Central memory CD8-positive, alpha-beta T cell (primary cell): ENCODE data around the gene GALNT3.

Experiments
- ATAC-seq: fragments of 150-1000 bp; cut with Tn5 transposase; replicated peaks from 2 replicates; pipeline ENCODE4 v1.10.0; 2022; ENCODE audit warnings: mild to moderate bottlenecking, moderate FRiP score, moderate number of reproducible peaks; ENCODE audit not compliant: poor library complexity, severe bottlenecking; ENCODE audit errors: extremely low read depth
- DNase-seq, 2 donors: peaks; one replicate each; pipeline ENCODE4 v3.0.0; 2021; ENCODE audit warnings: low spot score in 2 of 2
- H3K27ac Mint-ChIP-seq: one replicate; pipeline ENCODE4 v1.8.0; 2022; ENCODE audit warnings: low read depth, mild to moderate bottlenecking, moderate library complexity, mixed read lengths
- H3K27me3 Mint-ChIP-seq: one replicate; pipeline ENCODE4 v1.8.0; 2022; ENCODE audit warnings: mixed read lengths
- H3K36me3 Mint-ChIP-seq: one replicate; pipeline ENCODE4 v1.8.0; 2022; ENCODE audit warnings: mild to moderate bottlenecking, moderate library complexity, mixed read lengths; ENCODE audit not compliant: insufficient read depth
- H3K4me1 Mint-ChIP-seq: one replicate; pipeline ENCODE4 v1.8.0; 2022; ENCODE audit warnings: mixed read lengths
- H3K4me3 Mint-ChIP-seq: one replicate; pipeline ENCODE4 v1.8.0; 2022; ENCODE audit warnings: mild to moderate bottlenecking, moderate library complexity, mixed read lengths
- H3K9me3 Mint-ChIP-seq: one replicate; pipeline ENCODE4 v1.8.0; 2022; ENCODE audit warnings: mixed read lengths

The GALNT3 gene

DNA sequence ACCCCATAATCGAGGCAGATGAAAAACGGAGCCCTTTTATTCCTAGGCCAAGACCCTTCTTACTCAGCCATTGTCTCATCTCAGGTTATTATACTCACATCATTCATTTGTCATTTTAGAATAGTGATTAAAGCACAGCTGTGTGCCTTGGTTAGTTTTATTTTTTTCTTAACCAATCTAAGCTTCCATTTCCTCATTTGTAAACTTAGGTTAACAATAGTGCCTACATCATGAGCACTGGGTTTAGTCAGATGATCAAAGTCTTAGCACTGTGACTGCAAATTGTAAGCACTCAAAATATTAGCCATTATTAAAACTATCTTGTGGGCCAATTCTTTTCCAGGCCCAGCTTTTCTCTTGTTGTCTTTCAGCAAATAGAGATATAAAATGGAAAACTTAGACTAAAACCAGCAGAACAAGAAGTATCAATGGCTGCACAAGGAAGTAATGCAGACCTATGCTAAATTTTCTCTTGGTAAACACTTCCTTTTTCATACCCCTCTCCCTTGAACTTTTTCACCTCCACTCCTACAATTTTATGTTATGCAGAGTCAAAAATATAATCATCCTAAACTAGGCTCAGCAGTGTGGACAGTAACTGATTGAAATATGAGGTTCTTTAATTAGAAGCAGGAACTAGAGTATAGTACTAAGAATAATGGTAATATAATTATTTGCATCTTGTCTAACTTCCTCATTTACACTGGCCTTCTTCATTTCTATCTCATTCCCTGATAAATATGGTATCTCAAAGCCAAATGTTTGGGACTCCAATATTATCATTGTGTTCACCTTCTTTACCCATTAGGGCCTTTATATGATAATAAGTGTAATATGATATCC is 21.5 kb upstream of the GALNT3 start:
- H3K4me3 Mint-ChIP-seq: no peak overlapping the region
- no peak for DNase-seq
- no peaks in the 10 kb centered on the region for H3K27me3 Mint-ChIP-seq
- ATAC-seq: no peak
- no peak overlapping the region for H3K27ac Mint-ChIP-seq
- H3K9me3 Mint-ChIP-seq: no peaks in the 10 kb centered on the region
- H3K4me1 Mint-ChIP-seq: no peaks in the 10 kb centered on the region
- no peaks in the 10 kb centered on the region for H3K36me3 Mint-ChIP-seq

DNA sequence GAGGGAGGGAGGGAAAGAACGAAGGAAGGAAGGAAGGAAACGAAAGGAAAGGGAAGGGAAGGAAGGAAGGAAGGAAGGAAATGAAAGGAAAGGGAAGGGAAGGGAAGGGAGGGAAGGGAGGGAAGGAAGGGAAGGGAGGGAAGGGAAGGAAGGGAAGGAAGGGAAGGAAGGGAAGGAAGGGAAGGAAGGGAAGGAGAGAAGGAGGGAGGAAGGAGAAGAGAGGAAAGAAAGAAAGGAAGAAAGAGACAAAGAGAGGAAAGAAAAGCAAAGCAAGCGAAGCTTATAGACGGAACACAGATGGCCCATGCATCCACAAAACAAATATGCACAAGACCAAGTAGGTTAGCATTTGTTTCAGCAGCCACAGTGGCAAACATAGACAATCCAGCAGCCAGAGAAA is 20.4 kb upstream of the GALNT3 start:
- Mint-ChIP-seq H3K36me3 (no peaks in the 10 kb centered on the region), H3K4me1 (no peaks in the 10 kb centered on the region), H3K27me3 (no peaks in the 10 kb centered on the region), H3K9me3 (no peaks in the 10 kb centered on the region), H3K4me3 (no peak overlapping the region), H3K27ac (no peak overlapping the region)
- DNase-seq (no peak), ATAC-seq (no peak)

DNA sequence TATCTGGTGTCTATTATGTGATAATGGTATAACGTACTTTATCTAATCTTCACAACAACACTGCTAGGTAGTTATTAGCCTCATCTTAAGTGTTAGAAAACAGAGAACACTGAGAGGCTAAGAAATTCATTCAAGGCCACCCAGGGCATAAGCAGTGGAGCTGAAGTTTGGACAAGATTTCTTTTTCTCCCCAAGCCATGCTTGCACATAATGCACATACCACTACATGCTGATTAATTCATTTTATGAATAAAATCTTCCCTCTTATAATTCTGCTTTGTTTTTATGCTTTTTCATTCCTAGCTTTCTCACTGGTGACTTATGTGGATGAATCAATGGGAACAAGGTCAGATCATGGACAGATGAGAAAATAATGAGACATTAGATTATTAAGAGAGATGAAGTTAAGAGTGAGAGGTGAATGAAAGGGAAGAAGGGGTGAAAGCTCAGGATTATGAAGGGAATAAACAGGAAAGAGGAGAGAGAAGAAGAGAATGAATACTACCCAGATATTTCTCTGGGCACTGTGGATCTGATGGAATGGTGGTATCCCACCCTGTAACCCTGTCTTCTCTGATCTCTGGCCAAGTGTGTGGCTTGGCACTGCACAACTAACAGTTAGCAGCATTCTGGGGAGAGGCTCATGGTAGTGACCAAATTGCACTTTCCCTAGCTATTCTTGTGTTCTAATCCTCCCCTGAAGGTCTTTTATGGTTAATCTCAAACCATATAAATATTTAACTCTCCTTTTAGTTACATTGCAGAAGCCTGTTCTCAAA is 17.7 kb upstream of the GALNT3 start:
- Mint-ChIP-seq H3K27ac (no peak overlapping the region), H3K36me3 (no peaks in the 10 kb centered on the region), H3K27me3 (no peaks in the 10 kb centered on the region), H3K4me3 (no peak overlapping the region), H3K4me1 (no peaks in the 10 kb centered on the region), H3K9me3 (no peaks in the 10 kb centered on the region)
- DNase-seq: no peak
- ATAC-seq: no peak

DNA sequence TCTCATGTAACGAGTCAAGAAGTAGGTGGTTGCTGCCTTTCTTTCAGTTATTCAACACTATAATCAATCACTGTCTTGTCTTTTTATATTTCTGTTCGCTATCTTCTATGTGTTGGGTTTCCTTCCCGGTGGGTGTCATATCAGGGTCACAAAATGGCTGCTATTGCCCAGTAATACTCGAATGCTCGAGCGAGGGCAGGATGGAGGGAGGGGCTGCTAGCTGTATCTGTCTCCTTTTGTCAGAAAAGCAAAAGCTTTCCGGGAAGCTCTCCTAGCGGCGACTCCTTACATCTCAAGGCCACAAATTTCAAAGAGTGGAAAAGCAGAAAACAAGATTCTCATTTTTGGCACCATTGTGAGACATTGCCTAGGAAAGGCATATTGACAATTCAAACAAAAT is 16.4 kb upstream of the GALNT3 start:
- Mint-ChIP-seq H3K9me3 (no peaks in the 10 kb centered on the region), H3K27me3 (no peaks in the 10 kb centered on the region), H3K36me3 (no peaks in the 10 kb centered on the region), H3K4me3 (no peak overlapping the region), H3K4me1 (no peaks in the 10 kb centered on the region), H3K27ac (no peak overlapping the region)
- DNase-seq (no peak), ATAC-seq (no peak)

GRCh38 chr2:165804719-165805118 is 10.7 kb upstream of the GALNT3 start:
- H3K27me3 Mint-ChIP-seq: no peaks in the 10 kb centered on the region
- no peak overlapping the region for H3K4me3 Mint-ChIP-seq
- H3K4me1 Mint-ChIP-seq: no peaks in the 10 kb centered on the region
- ATAC-seq (no peak), DNase-seq (no peak)
- H3K36me3 Mint-ChIP-seq: peaks cover 3% of the 10 kb centered on the region
- no peaks in the 10 kb centered on the region for H3K9me3 Mint-ChIP-seq
- no peak overlapping the region for H3K27ac Mint-ChIP-seq

GRCh38 chr2:165803123-165803760 is 9.2 kb upstream of the GALNT3 start:
- no peak for ATAC-seq
- H3K4me3 Mint-ChIP-seq: no peak overlapping the region
- no peaks in the 10 kb centered on the region for H3K27me3 Mint-ChIP-seq
- no peaks in the 10 kb centered on the region for H3K4me1 Mint-ChIP-seq
- H3K36me3 Mint-ChIP-seq: peaks cover 3% of the 10 kb centered on the region
- DNase-seq: no peak
- H3K9me3 Mint-ChIP-seq: no peaks in the 10 kb centered on the region
- no peak overlapping the region for H3K27ac Mint-ChIP-seq

DNA sequence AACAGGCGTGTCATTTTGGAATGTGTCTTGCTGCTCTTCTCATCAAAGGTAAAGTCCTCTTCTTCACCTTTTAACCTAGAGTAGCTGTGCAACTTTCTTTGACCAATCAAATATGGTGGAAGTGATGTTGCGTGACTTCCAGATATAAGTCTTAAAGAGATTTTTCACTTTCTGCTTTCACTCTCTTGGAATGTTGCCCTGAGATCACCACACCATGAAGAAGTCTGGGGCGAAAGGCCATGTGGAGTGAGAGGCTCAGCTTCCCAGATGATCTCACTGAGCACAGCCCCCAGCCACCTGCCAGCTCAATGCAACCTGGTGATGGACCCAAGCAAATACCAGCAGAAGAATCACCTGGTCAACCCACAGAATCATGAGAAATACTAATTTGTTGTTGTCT is 7.1 kb upstream of the GALNT3 start:
- H3K4me3 Mint-ChIP-seq: no peak overlapping the region
- peaks cover 9% of the 10 kb centered on the region for H3K4me1 Mint-ChIP-seq
- H3K27ac Mint-ChIP-seq: no peak overlapping the region

GRCh38 chr2:165796819-165797530 is 2.9 kb upstream of the GALNT3 start:
- H3K9me3 Mint-ChIP-seq: no peaks in the 10 kb centered on the region
- H3K4me1 Mint-ChIP-seq: peaks cover 38% of the 10 kb centered on the region
- peaks cover 11% of the 10 kb centered on the region for H3K36me3 Mint-ChIP-seq
- no peak for ATAC-seq
- no peak for DNase-seq
- H3K4me3 Mint-ChIP-seq: no peak overlapping the region
- peak overlapping the region; percentile 94 for H3K27ac Mint-ChIP-seq
- no peaks in the 10 kb centered on the region for H3K27me3 Mint-ChIP-seq

More for the DNA sequence above, 7.1 kb upstream of the GALNT3 start:
- no peak for ATAC-seq
- Mint-ChIP-seq H3K36me3 (peaks cover 9% of the 10 kb centered on the region), H3K27me3 (no peaks in the 10 kb centered on the region), H3K9me3 (no peaks in the 10 kb centered on the region)
- DNase-seq: no peak

DNA sequence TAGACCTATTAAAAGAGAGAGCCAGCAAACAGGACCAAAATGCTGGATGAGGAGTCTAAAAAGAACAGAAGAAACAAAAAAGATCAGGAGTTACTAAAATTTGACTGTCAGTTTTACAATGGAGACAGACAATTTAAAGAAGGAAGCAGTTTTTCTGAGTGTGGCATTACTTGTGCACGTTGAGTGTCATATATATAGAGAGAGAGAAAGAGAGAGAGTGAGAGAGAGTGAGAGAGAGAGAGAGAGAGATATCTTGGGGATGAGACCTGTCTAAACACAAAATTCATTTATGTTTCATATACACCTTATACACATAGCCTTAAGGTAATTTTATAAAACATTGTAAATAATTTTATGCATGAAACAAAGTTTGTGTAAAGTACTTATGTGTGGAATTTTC is 2.1 kb upstream of the GALNT3 start:
- peak overlapping the region; percentile 82 for H3K4me3 Mint-ChIP-seq
- ATAC-seq (no peak), DNase-seq (no peak)
- no peaks in the 10 kb centered on the region for H3K27me3 Mint-ChIP-seq
- H3K9me3 Mint-ChIP-seq: no peaks in the 10 kb centered on the region
- H3K4me1 Mint-ChIP-seq: peaks cover 47% of the 10 kb centered on the region
- peak overlapping the region; percentile 94 for H3K27ac Mint-ChIP-seq
- H3K36me3 Mint-ChIP-seq: peaks cover 8% of the 10 kb centered on the region

GRCh38 chr2:165795011-165795410 is 964 bp upstream of the GALNT3 start:
- peaks cover 8% of the 10 kb centered on the region for H3K36me3 Mint-ChIP-seq
- peak overlapping the region; percentile 94 for H3K27ac Mint-ChIP-seq
- DNase-seq: no peak
- no peaks in the 10 kb centered on the region for H3K27me3 Mint-ChIP-seq
- H3K4me3 Mint-ChIP-seq: peak overlapping the region; percentile 82
- no peaks in the 10 kb centered on the region for H3K9me3 Mint-ChIP-seq
- ATAC-seq: no peak
- H3K4me1 Mint-ChIP-seq: peaks cover 47% of the 10 kb centered on the region

GRCh38 chr2:165794536-165794928 is 485 bp upstream of the GALNT3 start:
- no peaks in the 10 kb centered on the region for H3K9me3 Mint-ChIP-seq
- peaks cover 8% of the 10 kb centered on the region for H3K36me3 Mint-ChIP-seq
- DNase-seq (peak; percentile 28 to 47), ATAC-seq (peak; percentile 89)
- H3K27me3 Mint-ChIP-seq: no peaks in the 10 kb centered on the region
- peak overlapping the region; percentile 94 for H3K27ac Mint-ChIP-seq
- H3K4me1 Mint-ChIP-seq: peaks cover 47% of the 10 kb centered on the region
- H3K4me3 Mint-ChIP-seq: peak overlapping the region; percentile 82

DNA sequence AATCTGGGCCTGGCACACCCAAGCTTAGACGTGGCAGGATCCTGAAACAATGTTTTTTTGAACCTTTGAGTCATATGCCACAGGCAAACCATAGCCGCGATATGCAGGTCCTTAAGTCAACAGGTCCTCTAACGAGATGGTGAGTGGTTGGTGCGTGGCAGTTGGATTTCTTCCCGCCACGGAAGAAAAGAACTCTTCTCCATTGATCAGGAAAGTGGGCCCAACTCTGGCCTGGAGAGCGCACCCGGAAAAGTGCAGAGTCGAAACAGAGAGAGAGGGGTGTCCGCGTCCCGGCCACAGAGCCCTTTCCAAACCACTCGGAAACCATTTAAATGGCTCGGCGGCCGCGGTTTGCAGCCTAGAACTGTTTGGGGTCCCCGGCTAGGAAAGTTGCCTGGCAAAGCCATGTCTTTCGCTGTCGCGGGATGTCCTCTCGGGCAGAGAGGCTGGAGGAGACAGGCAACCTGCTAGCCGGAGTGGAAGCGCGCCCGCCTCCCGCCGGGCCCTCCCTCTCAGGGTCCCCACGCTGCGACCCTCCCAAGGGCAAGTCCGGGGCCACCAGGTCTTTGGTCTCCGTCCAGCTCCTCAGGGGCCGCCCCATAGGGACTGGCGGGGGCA is 777 bp downstream of the GALNT3 start:
- ATAC-seq (no peak), DNase-seq (no peak)
- peak overlapping the region; percentile 36 for H3K27ac Mint-ChIP-seq

More for the DNA sequence above, 777 bp downstream of the GALNT3 start:
- Mint-ChIP-seq H3K27me3 (no peaks in the 10 kb centered on the region), H3K4me3 (peak overlapping the region; percentile 82), H3K36me3 (peaks cover 10% of the 10 kb centered on the region), H3K9me3 (no peaks in the 10 kb centered on the region), H3K4me1 (peaks cover 53% of the 10 kb centered on the region)
